Mesenchymal stem cell (in vitro differentiated cells and primary cell): Measurements from ENCODE around the gene IGSF9B.

ENCODE experiments used
- DNase-seq: peaks from one replicate; pipeline ENCODE4 v3.0.0-alpha.2; 2013
- H2AFZ ChIP-seq: one replicate; pipeline ENCODE4 v1.6.1; 2013; ENCODE audit warnings: low read depth, mild to moderate bottlenecking, control low read depth, inconsistent platforms, low read length, moderate library complexity
- H2AK5ac ChIP-seq: 2 replicates; pipeline ENCODE4 v1.6.1; 2013; ENCODE audit warnings: low read length, moderate library complexity, mild to moderate bottlenecking, inconsistent platforms; ENCODE audit not compliant: severe bottlenecking
- H2BK120ac ChIP-seq: one replicate; pipeline ENCODE4 v1.6.1; 2013; ENCODE audit warnings: low read depth, mild to moderate bottlenecking, inconsistent platforms, low read length, moderate library complexity
- H2BK12ac ChIP-seq, 2 experiments: one replicate each; pipeline ENCODE4 v1.6.1; 2013; ENCODE audit warnings: inconsistent platforms in 2 of 2, low read length in 2 of 2, mild to moderate bottlenecking in 2 of 2, moderate library complexity in 2 of 2, control low read depth in 1 of 2
- H2BK15ac ChIP-seq: one replicate; pipeline ENCODE4 v1.6.1; 2013; ENCODE audit warnings: mild to moderate bottlenecking, low read depth, inconsistent platforms; ENCODE audit not compliant: poor library complexity, severe bottlenecking
- H2BK5ac ChIP-seq: 2 replicates; pipeline ENCODE4 v1.6.1; 2013; ENCODE audit warnings: low read depth, mild to moderate bottlenecking, low read length, control low read depth, inconsistent platforms; ENCODE audit not compliant: poor library complexity, severe bottlenecking
- H3K14ac ChIP-seq, 2 experiments: one replicate each; pipeline ENCODE4 v1.6.1; 2013; ENCODE audit warnings: inconsistent platforms in 2 of 2, low read length in 2 of 2, control low read depth in 1 of 2, mild to moderate bottlenecking in 1 of 2, moderate library complexity in 1 of 2
- H3K18ac ChIP-seq, 2 experiments: one replicate each; pipeline ENCODE4 v1.6.1; 2013; ENCODE audit warnings: inconsistent platforms in 2 of 2, low read length in 2 of 2, control low read depth in 1 of 2, low read depth in 1 of 2, mild to moderate bottlenecking in 1 of 2
- H3K23ac ChIP-seq, 2 experiments: one replicate each; pipeline ENCODE4 v1.6.1; 2013; ENCODE audit warnings: inconsistent platforms in 2 of 2, low read length in 2 of 2, mild to moderate bottlenecking in 2 of 2, moderate library complexity in 2 of 2, control low read depth in 1 of 2
- H3K27ac ChIP-seq: 2 replicates; pipeline ENCODE4 v1.5.1; 2013; ENCODE audit warnings: mild to moderate bottlenecking, moderate library complexity, low read length, control low read depth, inconsistent platforms; ENCODE audit not compliant: poor library complexity, severe bottlenecking
- H3K27me3 ChIP-seq, 2 experiments: 2 replicates each; pipeline versions ENCODE4 v1.6.1 to v1.7.0; 2013; ENCODE audit warnings: low read length in 2 of 2, mild to moderate bottlenecking in 2 of 2, moderate library complexity in 2 of 2, control low read depth in 1 of 2, inconsistent platforms in 1 of 2; ENCODE audit not compliant: control insufficient read depth in 1 of 2, insufficient read depth in 1 of 2
- H3K36me3 ChIP-seq, 2 experiments: 2 replicates each; pipeline versions ENCODE4 v1.6.1 to v1.7.0; 2013; ENCODE audit warnings: low read length in 2 of 2, control low read depth in 1 of 2, inconsistent platforms in 1 of 2, low read depth in 1 of 2, mild to moderate bottlenecking in 1 of 2; ENCODE audit not compliant: insufficient read depth in 2 of 2, control insufficient read depth in 1 of 2
- H3K4ac ChIP-seq, 2 experiments: one replicate each; pipeline ENCODE4 v1.6.1; 2013; ENCODE audit warnings: inconsistent platforms in 2 of 2, low read length in 2 of 2, mild to moderate bottlenecking in 2 of 2, moderate library complexity in 2 of 2, control low read depth in 1 of 2, low read depth in 1 of 2
- H3K4me1 ChIP-seq: 2 replicates; pipeline ENCODE4 v1.6.1; 2013; ENCODE audit warnings: low read depth, low read length, control low read depth; ENCODE audit not compliant: control insufficient read depth, insufficient read depth
- H3K4me2 ChIP-seq: 2 replicates; pipeline ENCODE4 v1.6.1; 2013; ENCODE audit warnings: low read length, mild to moderate bottlenecking, inconsistent platforms; ENCODE audit not compliant: poor library complexity, severe bottlenecking
- H3K4me3 ChIP-seq, 2 experiments: 2 replicates each; pipeline versions ENCODE4 v1.5.1 to v1.7.0; 2013; ENCODE audit warnings: low read length in 2 of 2, mild to moderate bottlenecking in 2 of 2, control low read depth in 1 of 2, low read depth in 1 of 2; ENCODE audit not compliant: insufficient read depth in 1 of 2
- H3K79me1 ChIP-seq: replicated peaks from 2 replicates; pipeline ENCODE4 v1.6.1; 2013; ENCODE audit warnings: mild to moderate bottlenecking, control low read depth, low read length, inconsistent platforms; ENCODE audit not compliant: poor library complexity, severe bottlenecking
- H3K9ac ChIP-seq: 2 replicates; pipeline ENCODE4 v1.7.0; 2013; ENCODE audit warnings: mild to moderate bottlenecking, low read length, moderate library complexity
- H3K9me3 ChIP-seq: 2 replicates; pipeline ENCODE4 v1.7.0; 2013; ENCODE audit warnings: mild to moderate bottlenecking, low read length; ENCODE audit not compliant: control insufficient read depth
- H4K8ac ChIP-seq: one replicate; pipeline ENCODE4 v1.6.1; 2013; ENCODE audit warnings: inconsistent platforms, mild to moderate bottlenecking, low read length, moderate library complexity
- H4K91ac ChIP-seq: one replicate; pipeline ENCODE4 v1.6.1; 2013; ENCODE audit warnings: mild to moderate bottlenecking, low read length, inconsistent platforms
- WGBS: methylation state at CpG from one replicate; pipeline ENCODE4 v1.1.7; 2013; ENCODE audit warnings: mixed read lengths; 5-methylcytosine and 5-hydroxymethylcytosine counted together

The IGSF9B gene

DNA sequence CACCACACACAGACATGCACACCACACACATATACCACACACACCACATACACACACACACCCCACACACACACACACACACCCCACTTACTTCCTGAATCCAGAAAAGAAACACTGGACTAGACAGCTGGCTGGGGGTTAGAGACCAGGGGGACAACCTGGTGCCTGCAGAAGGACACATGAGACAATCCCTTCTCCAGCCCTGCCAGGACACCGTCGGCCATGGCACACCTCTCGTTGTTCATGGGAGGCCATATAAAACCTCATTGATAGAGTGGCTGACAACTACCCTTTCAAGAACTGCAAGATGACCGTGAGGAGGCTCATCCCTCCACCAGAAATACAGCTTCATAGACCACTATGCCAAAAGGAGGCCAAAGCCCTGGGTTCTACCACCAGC is 54.3 kb downstream of the IGSF9B start:
- no peaks in the 10 kb centered on the region for H3K36me3 ChIP-seq
- no peak overlapping the region for H3K27ac ChIP-seq
- H2AFZ ChIP-seq: no peak overlapping the region
- H3K79me1 ChIP-seq: no peaks in the 10 kb centered on the region
- H3K4me3 ChIP-seq: no peak overlapping the region
- H3K4me2 ChIP-seq: no peak overlapping the region
- H4K8ac ChIP-seq: no peak overlapping the region
- no peak overlapping the region for H3K9ac ChIP-seq
- no peak for DNase-seq
- H3K4me1 ChIP-seq: no peaks in the 10 kb centered on the region
- 89% methylated on average over 4 of the region's 4 CpGs for WGBS
- H2BK120ac ChIP-seq: no peak overlapping the region
- no peaks in the 10 kb centered on the region for H3K9me3 ChIP-seq
- H3K18ac ChIP-seq: no peak overlapping the region
- H3K14ac ChIP-seq: no peak overlapping the region
- H4K91ac ChIP-seq: no peak overlapping the region
- H2BK12ac ChIP-seq: no peak overlapping the region
- no peak overlapping the region for H3K23ac ChIP-seq
- no peak overlapping the region for H2AK5ac ChIP-seq
- no peak overlapping the region for H2BK5ac ChIP-seq
- no peak overlapping the region for H3K4ac ChIP-seq
- peaks cover 0 to 7% of the 10 kb centered on the region in 2 experiments for H3K27me3 ChIP-seq
- no peak overlapping the region for H2BK15ac ChIP-seq

DNA sequence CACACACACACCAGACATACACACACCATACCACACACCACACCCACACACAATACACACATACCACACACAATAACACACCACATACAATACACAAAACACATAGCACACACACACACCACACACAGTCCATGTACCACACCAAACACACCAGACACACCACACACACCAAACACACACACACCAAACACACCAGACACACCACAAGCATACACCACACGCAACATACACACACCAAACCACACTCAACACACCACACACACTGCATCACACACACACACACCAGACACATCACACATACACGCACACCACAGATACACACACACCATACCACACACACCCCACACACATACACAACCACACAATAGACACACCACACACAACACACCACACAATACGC is 54.8 kb downstream of the IGSF9B start:
- DNase-seq: no peak
- Histone ChIP-seq H2BK120ac (no peak overlapping the region), H3K27ac (no peak overlapping the region), H3K36me3 (no peaks in the 10 kb centered on the region), H2AK5ac (no peak overlapping the region), H3K9me3 (no peaks in the 10 kb centered on the region), H2BK15ac (no peak overlapping the region), H3K18ac (no peak overlapping the region), H3K4ac (no peak overlapping the region), H2BK5ac (no peak overlapping the region), H4K91ac (peak overlapping the region; percentile 22), H3K4me2 (no peak overlapping the region), H3K9ac (no peak overlapping the region), H3K4me1 (no peaks in the 10 kb centered on the region), H3K27me3 (peaks cover 0 to 7% of the 10 kb centered on the region in 2 experiments), H2BK12ac (no peak overlapping the region), H2AFZ (no peak overlapping the region), H3K4me3 (no peak overlapping the region), H3K23ac (peak overlapping the region in 1 of 2 experiments; percentile 3), H3K14ac (no peak overlapping the region), H4K8ac (no peak overlapping the region), H3K79me1 (no peaks in the 10 kb centered on the region)
- WGBS: 89% methylated on average over 3 of the region's 3 CpGs

DNA sequence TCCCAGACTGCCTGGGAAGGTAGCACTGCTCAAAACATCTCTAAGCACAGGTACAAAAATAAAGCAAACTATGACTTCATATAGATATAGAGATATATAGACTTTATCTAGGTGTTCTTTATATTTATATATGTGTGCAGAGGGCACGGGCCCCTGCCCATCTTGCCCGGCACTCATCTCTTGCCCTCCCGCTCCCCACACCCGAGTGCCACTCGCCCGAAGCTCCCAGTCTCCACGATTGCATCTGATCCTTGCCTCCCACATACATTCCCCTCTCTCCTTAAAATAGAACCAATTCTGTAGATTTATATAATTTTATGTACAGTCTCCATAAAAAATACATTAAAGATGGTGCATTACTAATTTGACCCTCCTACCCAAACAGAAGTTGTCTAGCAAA is 55.5 kb downstream of the IGSF9B start:
- no peak for DNase-seq
- no peak overlapping the region for H2BK15ac ChIP-seq

DNA sequence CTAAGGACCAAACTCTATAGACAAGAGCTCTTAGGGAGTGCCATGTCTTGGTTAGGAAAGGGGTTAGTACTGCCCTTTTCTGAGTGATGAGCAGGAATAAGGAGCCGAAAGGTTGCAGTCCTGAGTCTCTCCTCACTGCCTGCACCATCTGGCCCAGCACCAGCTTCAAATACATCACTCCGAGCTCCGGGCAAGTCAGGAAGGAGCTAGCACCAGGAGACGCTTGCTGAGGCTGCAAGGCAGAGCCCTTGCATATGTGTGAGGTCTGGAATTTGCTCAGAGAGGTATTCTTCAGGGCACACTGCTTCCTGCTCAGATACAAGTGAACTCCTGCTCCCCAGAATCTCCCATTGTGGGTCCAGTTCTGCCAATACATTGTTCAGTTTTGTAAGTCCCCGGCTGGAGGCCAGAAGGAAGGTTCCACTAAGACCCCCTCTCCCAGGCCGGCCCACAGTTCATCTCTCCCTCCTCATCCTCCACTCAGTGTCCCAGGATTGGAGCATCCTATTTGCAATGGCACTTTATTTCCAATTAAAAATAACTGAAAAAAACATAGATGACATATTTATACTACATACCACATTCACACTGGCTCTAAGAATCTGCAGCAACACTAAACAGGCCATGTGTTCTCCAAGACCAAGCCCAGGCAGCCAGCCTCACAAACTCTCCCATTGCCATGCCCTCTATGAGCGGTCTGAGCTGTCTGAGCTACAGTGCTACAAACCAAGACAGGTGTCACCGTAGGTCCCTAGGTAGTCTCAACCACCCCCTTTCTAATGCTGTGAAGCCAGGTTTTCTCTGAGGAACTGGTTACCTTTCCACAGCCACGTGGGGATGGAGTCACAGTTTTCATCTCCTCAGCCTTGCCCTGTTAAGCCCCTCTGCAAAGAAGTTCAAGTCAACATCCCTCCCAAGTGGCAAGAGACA is 56.3 kb downstream of the IGSF9B start:
- no peak overlapping the region for H3K4me3 ChIP-seq
- peaks cover 0 to 10% of the 10 kb centered on the region in 2 experiments for H3K27me3 ChIP-seq
- H2BK120ac ChIP-seq: no peak overlapping the region
- no peak overlapping the region for H3K27ac ChIP-seq
- no peak overlapping the region for H2BK15ac ChIP-seq
- H3K4me2 ChIP-seq: no peak overlapping the region
- H3K23ac ChIP-seq: no peak overlapping the region
- H3K4ac ChIP-seq: no peak overlapping the region
- no peak overlapping the region for H3K9ac ChIP-seq
- no peaks in the 10 kb centered on the region for H3K9me3 ChIP-seq
- 81% methylated on average over 8 of the region's 9 CpGs for WGBS
- no peak overlapping the region for H2AK5ac ChIP-seq
- no peaks in the 10 kb centered on the region for H3K79me1 ChIP-seq
- H3K18ac ChIP-seq: no peak overlapping the region
- H2BK12ac ChIP-seq: no peak overlapping the region
- no peak for DNase-seq
- H4K8ac ChIP-seq: no peak overlapping the region
- no peak overlapping the region for H2AFZ ChIP-seq
- no peak overlapping the region for H3K14ac ChIP-seq
- no peak overlapping the region for H4K91ac ChIP-seq
- no peaks in the 10 kb centered on the region for H3K36me3 ChIP-seq
- H3K4me1 ChIP-seq: no peaks in the 10 kb centered on the region
- H2BK5ac ChIP-seq: no peak overlapping the region

More for the DNA sequence above, 55.5 kb downstream of the IGSF9B start:
- no peak overlapping the region for H3K23ac ChIP-seq
- H3K18ac ChIP-seq: no peak overlapping the region
- H4K91ac ChIP-seq: no peak overlapping the region
- H3K9me3 ChIP-seq: no peaks in the 10 kb centered on the region
- H3K4me3 ChIP-seq: no peak overlapping the region
- no peak overlapping the region for H2AK5ac ChIP-seq
- no peak overlapping the region for H2AFZ ChIP-seq
- H3K4me2 ChIP-seq: no peak overlapping the region
- no peak overlapping the region for H3K14ac ChIP-seq
- peaks cover 0 to 7% of the 10 kb centered on the region in 2 experiments for H3K27me3 ChIP-seq
- no peak overlapping the region for H2BK5ac ChIP-seq
- H2BK12ac ChIP-seq: no peak overlapping the region
- no peak overlapping the region for H3K27ac ChIP-seq
- no CpG with 5 or more reads among the region's 7 CpGs for WGBS
- no peaks in the 10 kb centered on the region for H3K79me1 ChIP-seq
- no peaks in the 10 kb centered on the region for H3K4me1 ChIP-seq
- no peak overlapping the region for H3K4ac ChIP-seq
- no peak overlapping the region for H3K9ac ChIP-seq
- H2BK120ac ChIP-seq: no peak overlapping the region
- no peaks in the 10 kb centered on the region for H3K36me3 ChIP-seq
- H4K8ac ChIP-seq: no peak overlapping the region
